ENCODE measurements around the gene CRY2.

Gene CRY2

DNA sequence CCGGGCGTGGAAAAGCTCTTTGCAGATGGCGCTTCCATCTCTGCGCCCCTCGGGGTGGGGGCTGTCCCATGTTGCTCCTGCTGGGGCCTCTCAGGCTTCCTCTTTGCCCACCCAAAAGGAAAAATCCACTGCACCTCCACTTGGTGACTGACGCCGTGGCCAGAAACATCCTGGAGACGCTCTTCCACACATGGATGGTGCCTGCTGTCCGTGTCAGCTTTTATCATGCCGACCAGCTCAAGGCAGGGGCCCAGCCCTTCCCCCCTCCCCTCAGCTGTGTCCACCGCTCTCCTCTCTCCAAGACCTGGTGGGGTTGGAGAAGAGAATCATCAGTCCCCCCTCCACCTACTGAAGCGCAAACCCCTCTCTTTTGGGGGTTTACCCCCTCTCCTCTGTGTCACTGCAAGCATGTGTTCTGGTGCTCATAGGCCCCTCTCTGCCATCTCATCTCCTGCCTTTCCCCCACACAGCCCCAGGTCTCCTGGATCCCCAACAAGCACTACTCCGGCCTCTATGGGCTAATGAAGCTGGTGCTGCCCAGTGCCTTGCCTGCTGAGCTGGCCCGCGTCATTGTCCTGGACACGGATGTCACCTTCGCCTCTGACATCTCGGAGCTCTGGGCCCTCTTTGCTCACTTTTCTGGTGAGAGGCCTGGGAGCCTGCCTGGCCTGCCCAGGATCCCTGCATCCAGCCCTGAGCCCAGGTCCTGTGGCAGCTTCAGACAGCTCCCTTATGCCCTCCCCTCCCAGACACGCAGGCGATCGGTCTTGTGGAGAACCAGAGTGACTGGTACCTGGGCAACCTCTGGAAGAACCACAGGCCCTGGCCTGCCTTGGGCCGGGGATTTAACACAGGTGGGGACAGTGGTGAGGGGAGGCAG lies 77.0 kb downstream of the CRY2 start:
- TF ChIP-seq, protein P1, sequence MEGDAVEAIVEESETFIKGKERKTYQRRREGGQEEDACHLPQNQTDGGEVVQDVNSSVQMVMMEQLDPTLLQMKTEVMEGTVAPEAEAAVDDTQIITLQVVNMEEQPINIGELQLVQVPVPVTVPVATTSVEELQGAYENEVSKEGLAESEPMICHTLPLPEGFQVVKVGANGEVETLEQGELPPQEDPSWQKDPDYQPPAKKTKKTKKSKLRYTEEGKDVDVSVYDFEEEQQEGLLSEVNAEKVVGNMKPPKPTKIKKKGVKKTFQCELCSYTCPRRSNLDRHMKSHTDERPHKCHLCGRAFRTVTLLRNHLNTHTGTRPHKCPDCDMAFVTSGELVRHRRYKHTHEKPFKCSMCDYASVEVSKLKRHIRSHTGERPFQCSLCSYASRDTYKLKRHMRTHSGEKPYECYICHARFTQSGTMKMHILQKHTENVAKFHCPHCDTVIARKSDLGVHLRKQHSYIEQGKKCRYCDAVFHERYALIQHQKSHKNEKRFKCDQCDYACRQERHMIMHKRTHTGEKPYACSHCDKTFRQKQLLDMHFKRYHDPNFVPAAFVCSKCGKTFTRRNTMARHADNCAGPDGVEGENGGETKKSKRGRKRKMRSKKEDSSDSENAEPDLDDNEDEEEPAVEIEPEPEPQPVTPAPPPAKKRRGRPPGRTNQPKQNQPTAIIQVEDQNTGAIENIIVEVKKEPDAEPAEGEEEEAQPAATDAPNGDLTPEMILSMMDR (IDR thresholded peaks at IDR 0.05) = no peak

DNA sequence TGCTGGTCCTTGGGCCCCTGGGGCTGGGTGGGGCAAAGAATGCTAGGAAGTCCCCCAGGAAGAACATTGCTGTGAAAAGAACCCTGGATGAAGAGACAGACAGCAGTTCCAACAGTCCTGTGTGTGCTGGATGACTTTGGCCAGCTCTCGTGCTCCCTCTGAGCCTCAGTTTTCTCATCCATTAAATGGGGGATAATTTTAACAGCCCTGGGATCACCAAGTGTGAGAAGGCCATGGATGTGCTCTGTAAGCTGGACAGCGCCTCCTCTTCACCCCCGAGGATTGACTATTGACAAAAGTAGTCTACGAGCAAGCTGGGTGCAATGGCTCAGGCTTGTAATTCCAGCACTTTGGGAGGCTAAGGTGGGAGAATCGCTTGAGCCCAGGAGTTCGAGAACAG lies 77.7 kb downstream of the CRY2 start:
- TF ChIP-seq, protein P1 (IDR thresholded peaks at IDR 0.05) = no peak

GRCh38 chr11:45925550-45925949 lies 78.3 kb downstream of the CRY2 start:
- TF ChIP-seq, protein P1 (IDR thresholded peaks at IDR 0.05) = no peak

DNA sequence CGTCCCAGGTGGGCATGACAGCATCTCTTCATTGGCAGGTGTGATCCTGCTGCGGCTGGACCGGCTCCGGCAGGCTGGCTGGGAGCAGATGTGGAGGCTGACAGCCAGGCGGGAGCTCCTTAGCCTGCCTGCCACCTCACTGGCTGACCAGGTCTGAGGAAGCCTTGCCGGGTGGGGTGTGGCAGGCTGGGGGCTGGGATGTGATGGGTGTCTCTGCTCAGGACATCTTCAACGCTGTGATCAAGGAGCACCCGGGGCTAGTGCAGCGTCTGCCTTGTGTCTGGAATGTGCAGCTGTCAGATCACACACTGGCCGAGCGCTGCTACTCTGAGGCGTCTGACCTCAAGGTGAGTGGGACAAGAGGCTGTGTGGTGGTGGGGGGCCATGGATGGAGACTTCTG lies 78.7 kb downstream of the CRY2 start:
- TF ChIP-seq, protein P1 (IDR thresholded peaks at IDR 0.05) = no peak

GRCh38 chr11:45926536-45927331 lies 79.5 kb downstream of the CRY2 start:
- TF ChIP-seq, protein P1 (IDR thresholded peaks at IDR 0.05) = no peak

GRCh38 chr11:45927332-45927683 lies 80.0 kb downstream of the CRY2 start:
- TF ChIP-seq, protein P1 (IDR thresholded peaks at IDR 0.05) = no peak

GRCh38 chr11:45927684-45928413 lies 80.6 kb downstream of the CRY2 start:
- TF ChIP-seq, protein P1 (IDR thresholded peaks at IDR 0.05) = no peak

Measured in LNCAP (cell line).